HG03066 (cell line): Measurements from ENCODE around the gene TAGLN2.

Experiments
- ATAC-seq: cut with Tn5 transposase; IDR thresholded peaks from one replicate; pipeline ENCODE4 v1.9.1; 2021; ENCODE audit warnings: low read depth; ENCODE audit not compliant: unreplicated experiment

TAGLN2 gene

GRCh38 chr1:159923203-159924024, 1.9 kb downstream of the TAGLN2 start:
- peak; percentile 35 for ATAC-seq

GRCh38 chr1:159922511-159923202, 2.6 kb downstream of the TAGLN2 start:
- no peak for ATAC-seq

DNA sequence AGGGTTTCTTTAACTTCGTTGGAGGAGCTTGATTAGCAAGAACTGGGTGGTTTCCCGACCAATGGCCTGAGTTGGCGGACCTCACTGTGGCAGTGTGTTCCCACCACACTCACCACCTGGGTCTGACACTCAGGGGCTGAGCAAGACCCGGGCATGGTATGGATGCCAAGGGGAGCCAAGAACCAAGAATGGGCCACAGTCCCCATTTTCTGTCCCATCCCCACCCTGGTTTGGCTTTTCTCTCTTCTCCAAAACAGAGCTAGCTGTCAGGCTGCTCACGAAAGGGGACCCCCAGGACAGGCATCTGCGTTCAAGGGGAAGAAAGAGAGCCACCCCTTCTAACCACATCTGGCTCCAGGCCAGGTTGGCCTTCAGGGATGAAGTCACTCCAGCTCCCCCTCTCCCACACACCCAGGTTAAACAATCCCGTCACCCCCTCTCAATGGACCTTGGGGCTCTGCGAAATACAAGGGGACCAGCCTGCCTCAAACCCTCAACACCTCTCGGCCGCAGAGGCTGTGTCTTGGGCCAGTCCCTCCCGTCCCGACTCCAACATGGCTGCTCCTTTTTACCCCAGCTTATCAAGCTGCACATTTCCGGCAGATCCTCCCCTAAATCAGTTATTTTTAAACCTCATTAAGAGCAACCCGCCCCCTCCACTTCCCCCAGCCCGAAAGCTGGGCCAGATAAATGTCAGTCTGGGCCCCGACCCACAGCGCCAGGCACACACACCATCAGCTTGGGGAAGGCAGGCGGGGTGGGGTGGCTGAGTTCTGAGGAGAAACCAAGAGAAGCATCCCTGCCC, 3.4 kb downstream of the TAGLN2 start:
- no peak for ATAC-seq

DNA sequence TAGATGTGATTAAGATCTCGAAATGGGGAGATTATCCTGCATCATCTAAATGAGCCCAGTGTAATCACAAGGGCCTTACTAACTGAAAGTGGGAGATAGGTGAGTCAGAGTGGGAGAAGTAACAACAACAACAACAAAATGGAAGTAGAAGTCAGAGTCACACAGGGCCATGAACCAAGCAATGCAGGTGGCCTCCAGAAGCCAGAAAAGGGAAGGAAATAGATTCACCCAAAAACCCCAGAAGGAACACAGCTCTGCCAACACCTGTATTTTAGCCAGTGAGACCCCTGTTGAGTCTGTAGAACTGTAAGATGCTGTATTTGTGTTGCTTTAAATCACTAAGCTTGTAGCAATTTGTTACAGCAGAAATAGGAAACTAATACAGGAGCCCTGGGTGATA, 4.1 kb downstream of the TAGLN2 start:
- ATAC-seq: no peak

DNA sequence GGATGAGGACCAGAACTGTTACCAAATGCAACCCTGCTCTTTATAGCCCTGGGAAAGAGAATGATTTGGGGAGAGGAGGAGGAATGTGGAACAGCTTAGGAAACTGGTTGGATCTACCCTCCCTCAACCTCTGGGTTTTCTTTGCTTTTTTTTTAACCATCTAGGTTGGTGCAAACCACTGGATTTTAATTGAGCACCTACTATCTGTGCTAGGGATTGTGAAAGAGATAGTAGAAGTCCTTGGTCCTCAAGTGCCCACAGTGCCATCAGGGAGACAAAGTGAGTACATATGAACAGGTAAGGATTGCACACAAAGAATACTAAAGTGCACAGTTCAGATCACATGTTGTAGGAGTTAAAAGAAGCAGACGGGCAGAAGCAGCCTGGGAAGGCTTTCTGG, 4.7 kb downstream of the TAGLN2 start:
- no peak for ATAC-seq

- no peak for ATAC-seq
Measured at GRCh38 chr1:159920202-159920601, 5.1 kb downstream of the TAGLN2 start.

- ATAC-seq: no peak
Measured at GRCh38 chr1:159919236-159919865, 6.0 kb downstream of the TAGLN2 start.

GRCh38 chr1:159918352-159919200, 6.7 kb downstream of the TAGLN2 start:
- no peak for ATAC-seq

GRCh38 chr1:159917533-159918351, 7.6 kb downstream of the TAGLN2 start:
- no peak for ATAC-seq

DNA sequence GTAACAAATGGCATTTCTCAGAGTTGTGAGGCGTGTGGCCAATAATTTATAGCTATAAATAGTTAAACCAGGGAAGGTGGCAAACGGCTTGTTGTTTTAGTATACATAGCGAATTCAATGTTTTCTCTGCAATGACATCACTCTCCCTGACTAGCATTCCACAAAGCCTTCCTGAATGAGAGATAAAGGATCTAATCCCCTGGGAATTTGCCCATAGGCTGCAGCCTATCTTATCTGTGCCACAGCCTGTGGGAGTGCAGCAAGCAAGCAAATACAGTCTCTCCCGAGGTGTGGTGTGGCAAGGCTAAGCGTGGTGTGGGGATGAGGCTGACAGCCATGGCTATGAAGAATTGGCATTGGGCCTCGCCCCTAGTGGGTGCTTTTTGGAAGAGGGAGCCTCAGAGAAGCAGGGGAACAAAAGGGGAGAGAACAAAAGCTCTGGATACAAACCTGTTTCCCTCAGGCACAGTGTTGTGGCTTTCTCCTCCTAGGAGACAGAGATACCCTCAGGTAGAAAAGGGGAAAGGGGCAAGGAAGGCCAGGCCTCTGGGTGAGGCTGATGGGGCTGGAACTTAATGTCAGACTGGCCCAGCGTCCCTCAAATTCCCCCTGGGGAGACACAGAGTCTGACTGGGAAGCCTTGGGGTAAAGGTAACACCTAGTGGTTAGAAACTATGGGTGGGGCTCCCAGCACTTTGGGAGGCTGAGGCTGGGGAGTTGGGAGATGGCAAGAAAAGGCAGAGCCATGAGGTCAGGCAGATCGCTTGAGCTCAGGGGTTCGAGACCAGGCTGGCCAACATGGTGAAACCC, 8.9 kb downstream of the TAGLN2 start:
- ATAC-seq: no peak

GRCh38 chr1:159915571-159916241, 9.6 kb downstream of the TAGLN2 start:
- ATAC-seq: no peak

DNA sequence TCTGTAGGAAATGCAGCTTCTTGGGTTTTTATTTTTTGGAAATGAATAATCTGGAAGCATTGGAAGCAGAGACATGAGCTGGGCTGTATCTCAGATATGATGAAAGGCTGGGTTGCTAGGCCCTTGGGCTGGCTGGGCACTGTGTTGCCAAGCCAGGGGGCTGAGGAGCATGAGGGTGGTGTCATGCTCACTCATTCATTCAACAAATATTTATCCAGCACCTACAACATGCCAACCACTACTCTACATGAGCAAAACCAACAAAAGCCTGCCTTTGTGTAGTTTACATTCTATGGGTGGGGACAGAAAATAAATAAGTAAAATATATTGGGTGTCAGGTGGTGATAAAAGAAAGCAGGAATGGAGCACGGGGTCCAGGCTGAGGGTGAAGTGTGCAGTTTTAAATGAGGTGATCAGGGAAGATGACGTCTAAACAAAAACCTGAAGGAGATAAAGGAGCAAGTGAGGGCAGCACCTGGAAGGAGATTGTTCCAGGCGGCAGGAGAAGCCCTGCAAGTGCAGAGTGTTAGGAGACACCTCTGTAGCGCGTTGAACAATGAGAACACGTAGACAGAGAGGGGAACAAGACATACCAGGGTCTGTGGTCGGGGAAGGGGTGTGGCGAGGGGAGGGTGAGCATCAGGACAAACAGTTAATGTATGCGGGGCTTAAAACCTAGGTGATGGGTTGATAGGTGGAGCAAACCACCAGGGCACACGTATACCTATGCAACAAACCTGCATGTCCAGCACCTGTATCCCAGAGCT, 10.9 kb downstream of the TAGLN2 start:
- no peak for ATAC-seq

DNA sequence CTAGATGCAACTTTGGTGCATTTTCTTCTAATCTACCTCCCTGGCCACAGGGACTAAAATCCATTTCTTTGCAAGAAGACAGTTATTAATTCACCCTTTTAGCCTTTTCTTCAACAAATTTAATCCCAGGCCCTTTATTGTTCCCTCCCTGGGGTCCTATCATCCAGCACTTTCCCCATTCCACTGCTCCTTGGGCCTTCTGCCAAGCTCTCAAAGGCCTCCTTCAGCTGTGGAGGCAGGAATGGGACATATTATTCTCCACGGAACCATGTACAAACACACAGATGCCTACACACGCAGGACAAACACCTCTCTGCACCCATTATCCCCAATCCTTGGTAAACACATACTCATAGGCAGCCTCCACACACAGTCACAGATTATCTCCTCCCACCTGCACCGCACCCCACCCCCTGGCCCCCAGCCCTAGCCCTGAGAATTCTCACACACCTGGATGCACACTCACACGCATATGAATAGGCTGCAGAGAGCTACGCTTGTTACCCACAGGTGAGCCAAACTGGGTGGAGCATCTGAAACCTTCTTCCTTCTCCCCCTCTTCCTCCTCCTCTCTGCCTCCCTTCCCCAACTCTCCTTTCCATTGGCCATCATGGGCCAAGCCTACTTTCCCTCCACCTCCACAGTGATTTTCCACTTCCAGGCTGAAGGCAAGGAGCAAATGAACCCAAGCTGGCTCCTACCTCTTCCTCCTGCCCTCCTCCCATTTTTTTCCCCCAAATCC, 11.7 kb downstream of the TAGLN2 start:
- no peak for ATAC-seq

GRCh38 chr1:159911326-159912070, 13.8 kb downstream of the TAGLN2 start:
- no peak for ATAC-seq
